Karpas-422 (cell line): ENCODE data around the gene SLC24A1. TPM values are rescaled to one million over a fixed set of nuclear protein-coding genes. Genes with fewer than 3 reads are reported as not detected.
"Not testable (repeated sequence)": the region's sequence is repeated elsewhere in the genome, so short reads cannot be mapped to it uniquely, and the experiment has no call there.

Source experiments
- DNase-seq: peaks from one replicate; pipeline ENCODE4 v3.0.0-alpha.2; 2015
- H2AFZ ChIP-seq: fragments of 200-600 bp; sonication (generic); 2 replicates; pipeline ENCODE4 v1.6.1; 2014; ENCODE audit warnings: antibody characterized with exemption, low read length, mixed read lengths
- H3K27ac ChIP-seq: fragments of 200-600 bp; sonication (generic); 2 replicates; pipeline ENCODE4 v1.5.1; 2014; ENCODE audit warnings: mild to moderate bottlenecking, low read length, moderate library complexity
- H3K27me3 ChIP-seq: fragments of 200-600 bp; sonication (generic); 2 replicates; pipeline ENCODE4 v1.6.1; 2014; ENCODE audit warnings: low read length, mixed read lengths
- H3K36me3 ChIP-seq: fragments of 200-600 bp; sonication (generic); 2 replicates; pipeline ENCODE4 v1.6.1; 2014; ENCODE audit warnings: low read length, mixed read lengths; ENCODE audit not compliant: insufficient read depth
- H3K4me1 ChIP-seq: fragments of 200-600 bp; sonication (generic); 2 replicates; pipeline ENCODE4 v1.6.1; 2014; ENCODE audit warnings: mild to moderate bottlenecking, low read length, mixed read lengths
- H3K4me2 ChIP-seq: fragments of 200-600 bp; sonication (generic); 2 replicates; pipeline ENCODE4 v1.6.1; 2014; ENCODE audit warnings: low read length, low read depth, mild to moderate bottlenecking; ENCODE audit not compliant: poor library complexity, severe bottlenecking
- H3K4me3 ChIP-seq: fragments of 200-600 bp; sonication (generic); 2 replicates; pipeline ENCODE4 v1.5.1; 2014; ENCODE audit warnings: mild to moderate bottlenecking, antibody characterized with exemption, low read length, mixed read lengths
- H3K79me2 ChIP-seq: fragments of 200-600 bp; sonication (generic); 2 replicates; pipeline ENCODE4 v1.6.1; 2014; ENCODE audit warnings: mild to moderate bottlenecking, low read length, mixed read lengths
- H3K9ac ChIP-seq: fragments of 200-600 bp; sonication (generic); 2 replicates; pipeline ENCODE4 v1.6.0; 2014; ENCODE audit warnings: low read length
- H3K9me2 ChIP-seq: fragments of 200-600 bp; sonication (generic), shearing (Covaris generic); replicated peaks from 2 replicates; pipeline ENCODE4 v1.6.0; 2014; ENCODE audit warnings: mild to moderate bottlenecking, low read length, moderate library complexity; ENCODE audit not compliant: insufficient read depth
- H3K9me3 ChIP-seq: fragments of 300-700, 200-600 bp; sonication (generic); 2 replicates; pipeline ENCODE4 v1.6.1; 2014; ENCODE audit warnings: low read length, mixed read lengths
- H4K20me1 ChIP-seq: fragments of 200-600 bp; sonication (generic); 2 replicates; pipeline ENCODE4 v1.6.1; 2014; ENCODE audit warnings: mild to moderate bottlenecking, antibody characterized with exemption, low read length, low read depth; ENCODE audit not compliant: insufficient read depth
- total RNA-seq: library from RNA; depleted of rRNA; stranded (reverse); fragments of >200 nt; shearing (Covaris generic); gene quantifications from 2 replicates; pipeline ENCODE4 v1.2.3, GENCODE V29; 2014; ENCODE audit warnings: low replicate concordance

The SLC24A1 gene
- total RNA-seq, 1 experiment from 2014 or later, result 10.9 TPM

GRCh38 chr15:65611888-65612615 lies 9.7 kb upstream of the SLC24A1 start:
- Histone ChIP-seq H2AFZ (peak overlapping the region; percentile 40; the same call in 1 of the 2 replicates), H3K9ac (peak overlapping the region; percentile 80), H3K9me2 (no peaks in the 10 kb centered on the region), H3K36me3 (no peaks in the 10 kb centered on the region), H3K79me2 (peaks cover 56% of the 10 kb centered on the region), H3K9me3 (no peaks in the 10 kb centered on the region), H3K4me2 (peak overlapping the region; percentile 86), H3K4me1 (peaks cover 39% of the 10 kb centered on the region), H3K4me3 (peak overlapping the region; percentile 79), H4K20me1 (no peaks in the 10 kb centered on the region), H3K27ac (peak overlapping the region; percentile 65), H3K27me3 (no peaks in the 10 kb centered on the region)
- peak; percentile 56 for DNase-seq

- no peaks in the 10 kb centered on the region for H3K9me2 ChIP-seq
- H3K9me3 ChIP-seq, result no peaks in the 10 kb centered on the region
- peaks cover 39% of the 10 kb centered on the region for H3K4me1 ChIP-seq
- no peaks in the 10 kb centered on the region for H3K36me3 ChIP-seq
- DNase-seq, result no peak
- H4K20me1 ChIP-seq, result no peaks in the 10 kb centered on the region
- peak overlapping the region; percentile 80 for H3K9ac ChIP-seq
- H3K27me3 ChIP-seq, result no peaks in the 10 kb centered on the region
- peaks cover 51% of the 10 kb centered on the region for H3K79me2 ChIP-seq
- H3K4me2 ChIP-seq, result peak overlapping the region; percentile 86
- peak overlapping the region; percentile 79 for H3K4me3 ChIP-seq
- H2AFZ ChIP-seq, result no peak overlapping the region; the same call in 1 of the 2 replicates
- peak overlapping the region; percentile 65 for H3K27ac ChIP-seq
These were observed 9.2 kb upstream of the SLC24A1 start for GRCh38 chr15:65612616-65612946.

GRCh38 chr15:65612949-65613744 lies 8.6 kb upstream of the SLC24A1 start:
- DNase-seq, result no peak
- Histone ChIP-seq H3K36me3 (no peaks in the 10 kb centered on the region), H3K9me3 (no peaks in the 10 kb centered on the region), H4K20me1 (no peaks in the 10 kb centered on the region), H3K27ac (peak overlapping the region; percentile 65; the same call in 1 of the 2 replicates), H3K4me3 (peak overlapping the region; percentile 79), H3K9me2 (no peaks in the 10 kb centered on the region), H3K79me2 (peaks cover 45% of the 10 kb centered on the region), H3K9ac (peak overlapping the region; percentile 80), H2AFZ (0 out of 2 replicates have a peak overlapping the region, but pooled peaks have one; percentile 32), H3K27me3 (no peaks in the 10 kb centered on the region), H3K4me1 (peaks cover 39% of the 10 kb centered on the region), H3K4me2 (peak overlapping the region; percentile 86)

- Histone ChIP-seq H3K4me1 (peaks cover 27% of the 10 kb centered on the region), H3K79me2 (peaks cover 22% of the 10 kb centered on the region)
- not testable (repeated sequence) for H3K4me2 ChIP-seq, H3K27me3 ChIP-seq, H3K36me3 ChIP-seq, H3K4me3 ChIP-seq, H4K20me1 ChIP-seq, H3K27ac ChIP-seq, H2AFZ ChIP-seq, DNase-seq, H3K9me3 ChIP-seq, H3K9me2 ChIP-seq, H3K9ac ChIP-seq
These were observed 5.9 kb upstream of the SLC24A1 start for GRCh38 chr15:65615887-65616286.

GRCh38 chr15:65618560-65619109 lies 3.1 kb upstream of the SLC24A1 start:
- no peak for DNase-seq
- H3K36me3 ChIP-seq, result no peaks in the 10 kb centered on the region

GRCh38 chr15:65619626-65620290 lies 2.0 kb upstream of the SLC24A1 start:
- no peaks in the 10 kb centered on the region for H4K20me1 ChIP-seq
- no peaks in the 10 kb centered on the region for H3K4me1 ChIP-seq
- no peak for DNase-seq
- no peaks in the 10 kb centered on the region for H3K36me3 ChIP-seq
- no peak overlapping the region for H3K9ac ChIP-seq
- H2AFZ ChIP-seq, result no peak overlapping the region
- H3K9me2 ChIP-seq, result no peaks in the 10 kb centered on the region
- no peak overlapping the region for H3K27ac ChIP-seq
- H3K4me2 ChIP-seq, result no peak overlapping the region
- no peaks in the 10 kb centered on the region for H3K27me3 ChIP-seq
- peaks cover 4% of the 10 kb centered on the region; the same call in 1 of the 2 replicates for H3K79me2 ChIP-seq
- no peak overlapping the region for H3K4me3 ChIP-seq
- H3K9me3 ChIP-seq, result no peaks in the 10 kb centered on the region

More at GRCh38 chr15:65618560-65619109, 3.1 kb upstream of the SLC24A1 start:
- no peaks in the 10 kb centered on the region for H3K9me2 ChIP-seq
- no peaks in the 10 kb centered on the region for H3K9me3 ChIP-seq
- H2AFZ ChIP-seq, result no peak overlapping the region
- no peaks in the 10 kb centered on the region for H3K27me3 ChIP-seq
- H3K79me2 ChIP-seq, result peaks cover 4% of the 10 kb centered on the region
- no peaks in the 10 kb centered on the region for H4K20me1 ChIP-seq
- no peak overlapping the region for H3K4me2 ChIP-seq
- H3K27ac ChIP-seq, result no peak overlapping the region
- H3K9ac ChIP-seq, result no peak overlapping the region
- no peak overlapping the region for H3K4me3 ChIP-seq
- peaks cover 4% of the 10 kb centered on the region for H3K4me1 ChIP-seq

GRCh38 chr15:65620833-65621232 lies 905 bp upstream of the SLC24A1 start:
- H3K79me2 ChIP-seq, result peaks cover 4% of the 10 kb centered on the region; the same call in 1 of the 2 replicates
- no peaks in the 10 kb centered on the region for H3K9me3 ChIP-seq
- no peak overlapping the region for H3K9ac ChIP-seq
- H3K27me3 ChIP-seq, result no peaks in the 10 kb centered on the region
- no peaks in the 10 kb centered on the region for H3K36me3 ChIP-seq
- peak; percentile 50 for DNase-seq
- H3K4me1 ChIP-seq, result no peaks in the 10 kb centered on the region
- no peak overlapping the region for H2AFZ ChIP-seq
- no peaks in the 10 kb centered on the region for H4K20me1 ChIP-seq
- no peak overlapping the region for H3K4me2 ChIP-seq
- no peak overlapping the region for H3K4me3 ChIP-seq
- H3K27ac ChIP-seq, result no peak overlapping the region
- no peaks in the 10 kb centered on the region for H3K9me2 ChIP-seq
